H1 (cell line): Measurements from ENCODE around the gene AKAP12. TPM values are rescaled to one million over a fixed set of nuclear protein-coding genes. Genes with fewer than 3 reads are reported as not detected.

Experiments used
- CTCF ChIA-PET: fragments of 300-600 bp; sonication (Branson Sonifier 250); formaldehyde crosslinking; loops from one replicate; lab custom pipeline; 2021; ENCODE audit not compliant: partially characterized antibody; lab: Charles Lee
- POLR2A ChIA-PET: fragments of 300-600 bp; sonication (Branson Sonifier 250); formaldehyde crosslinking; loops from one replicate; lab custom pipeline; 2021; ENCODE audit warnings: inconsistent platforms; ENCODE audit not compliant: partially characterized antibody; lab: Charles Lee
- DNase-seq, 2 experiments: peaks; one replicate each; pipeline versions ENCODE4 v3.0.0 to v3.0.0-alpha.2; 2010 to 2022; ENCODE audit warnings: low spot score in 2 of 2, low read depth in 1 of 2, mixed read lengths in 1 of 2
- FAIRE-seq: peaks from 2 replicates; lab custom pipeline; 2011; peaks lifted over from hg19 to GRCh38; lab: Jason Lieb, UNC
- H2AFZ ChIP-seq: 2 replicates; pipeline ENCODE4 v1.8.1; 2012; ENCODE audit warnings: low read length, inconsistent platforms
- H2AK5ac ChIP-seq: 2 replicates; pipeline ENCODE4 v1.6.1; 2013; ENCODE audit warnings: low read depth, low read length
- H2BK120ac ChIP-seq: replicated peaks from 2 replicates; pipeline ENCODE3; 2013; ENCODE audit warnings: low read depth, low read length, inconsistent platforms
- H2BK12ac ChIP-seq: 2 replicates; pipeline ENCODE4 v1.6.1; 2013; ENCODE audit warnings: low read depth, low read length
- H2BK15ac ChIP-seq: 2 replicates; pipeline ENCODE4 v1.6.1; 2013; ENCODE audit warnings: low read length
- H2BK20ac ChIP-seq: 2 replicates; pipeline ENCODE4 v1.6.1; 2013; ENCODE audit warnings: low read length
- H2BK5ac ChIP-seq: 2 replicates; pipeline ENCODE4 v1.6.1; 2013; ENCODE audit warnings: low read depth, low read length
- H3K14ac ChIP-seq: 2 replicates; pipeline ENCODE4 v1.6.1; 2013; ENCODE audit warnings: inconsistent platforms; ENCODE audit not compliant: insufficient read length
- H3K18ac ChIP-seq: 2 replicates; pipeline ENCODE4 v1.6.1; 2013; ENCODE audit warnings: low read length; ENCODE audit errors: extremely low read depth
- H3K23ac ChIP-seq: 2 replicates; pipeline ENCODE4 v1.6.1; 2013; ENCODE audit warnings: inconsistent platforms; ENCODE audit not compliant: insufficient read length
- H3K23me2 ChIP-seq: 2 replicates; pipeline ENCODE4 v1.6.1; 2013; ENCODE audit warnings: low read depth, low read length
- H3K27ac ChIP-seq: 2 replicates; pipeline ENCODE4 v1.6.1; 2011; ENCODE audit warnings: low read depth, low read length, inconsistent platforms
- H3K27me3 ChIP-seq, 4 experiments: replicated peaks in 1 of 4; 1 replicate in 1 of 4; 2 replicates in 3 of 4; pipeline versions ENCODE4 v1.6.1 to v1.8.1; 2011 to 2013; ENCODE audit warnings: low read length in 3 of 4, mild to moderate bottlenecking in 3 of 4, inconsistent platforms in 2 of 4, mixed read lengths in 2 of 4, moderate library complexity in 1 of 4; ENCODE audit not compliant: control insufficient read depth in 3 of 4, insufficient read depth in 3 of 4; ENCODE audit errors: extremely low read depth in 1 of 4
- H3K36me3 ChIP-seq, 4 experiments: 2 replicates each; pipeline versions ENCODE4 v1.6.1 to v1.8.1; 2011 to 2013; ENCODE audit warnings: mild to moderate bottlenecking in 4 of 4, low read length in 3 of 4, moderate library complexity in 2 of 4, control low read depth in 1 of 4, inconsistent platforms in 1 of 4; ENCODE audit not compliant: insufficient read depth in 4 of 4, control insufficient read depth in 2 of 4
- H3K4ac ChIP-seq: replicated peaks from 2 replicates; pipeline ENCODE3; 2013; ENCODE audit warnings: low read length, low read depth, mixed read lengths, inconsistent platforms; ENCODE audit not compliant: insufficient read length
- H3K4me1 ChIP-seq, 4 experiments: replicated peaks in 1 of 4; 1 replicate in 1 of 4; 2 replicates in 3 of 4; pipeline versions ENCODE4 v1.6.1 to v1.8.1; 2011 to 2013; ENCODE audit warnings: low read length in 3 of 4, inconsistent platforms in 2 of 4, mixed read lengths in 1 of 4; ENCODE audit not compliant: insufficient read depth in 4 of 4, control insufficient read depth in 3 of 4
- H3K4me2 ChIP-seq, 2 experiments: 2 replicates each; pipeline versions ENCODE4 v1.6.1 to v1.8.1; 2011 to 2013; ENCODE audit warnings: low read depth in 2 of 2, low read length in 2 of 2, control low read depth in 1 of 2, inconsistent platforms in 1 of 2, mild to moderate bottlenecking in 1 of 2; ENCODE audit not compliant: insufficient read depth in 1 of 2
- H3K4me3 ChIP-seq, 4 experiments: fragments of 200-600, 300-600 bp in 1 of 4; sonication (generic), shearing (Covaris generic), sonication (Bioruptor Twin) in 1 of 4; 2 replicates each; pipeline versions ENCODE4 v1.5.1 to v1.8.1; 2011 to 2016; ENCODE audit warnings: low read length in 4 of 4, low read depth in 3 of 4, control low read depth in 2 of 4, inconsistent platforms in 2 of 4, mild to moderate bottlenecking in 2 of 4, mixed read lengths in 1 of 4, moderate library complexity in 1 of 4; ENCODE audit not compliant: insufficient read depth in 2 of 4; ENCODE audit errors: extremely low read depth in 1 of 4
- H3K56ac ChIP-seq: replicated peaks from 2 replicates; pipeline ENCODE3; 2013; ENCODE audit warnings: low read depth, mild to moderate bottlenecking, mixed read lengths, low read length, inconsistent platforms; ENCODE audit not compliant: insufficient read length
- H3K79me1 ChIP-seq: 2 replicates; pipeline ENCODE4 v1.6.1; 2013; ENCODE audit warnings: low read depth, low read length, control low read depth
- H3K79me2 ChIP-seq, 2 experiments: 2 replicates each; pipeline versions ENCODE4 v1.6.1 to v1.8.1; 2012 to 2013; ENCODE audit warnings: low read length in 2 of 2, mild to moderate bottlenecking in 2 of 2, inconsistent platforms in 1 of 2; ENCODE audit not compliant: insufficient read depth in 2 of 2, control insufficient read depth in 1 of 2
- H3K9ac ChIP-seq, 4 experiments: replicated peaks in 1 of 4; 1 replicate in 1 of 4; 2 replicates in 3 of 4; pipeline versions ENCODE4 v1.6.1 to v1.8.1; 2011 to 2013; ENCODE audit warnings: low read depth in 3 of 4, low read length in 3 of 4, control low read depth in 2 of 4, mild to moderate bottlenecking in 2 of 4, moderate library complexity in 2 of 4, inconsistent platforms in 1 of 4; ENCODE audit errors: extremely low read depth in 1 of 4
- H3K9me3 ChIP-seq, 2 experiments: 2 replicates each; pipeline versions ENCODE4 v1.6.1 to v1.8.1; 2012 to 2013; ENCODE audit warnings: mild to moderate bottlenecking in 2 of 2, moderate library complexity in 2 of 2, control low read depth in 1 of 2, inconsistent platforms in 1 of 2, low read depth in 1 of 2, low read length in 1 of 2, mixed read lengths in 1 of 2; ENCODE audit not compliant: insufficient read depth in 2 of 2
- H4K20me1 ChIP-seq, 2 experiments: replicated peaks in 1 of 2; 2 replicates each; pipeline versions ENCODE3 to v1.8.1; 2011 to 2013; ENCODE audit warnings: inconsistent platforms in 2 of 2, low read length in 2 of 2, mild to moderate bottlenecking in 1 of 2; ENCODE audit not compliant: insufficient read depth in 2 of 2, control insufficient read depth in 1 of 2
- H4K5ac ChIP-seq: 2 replicates; pipeline ENCODE4 v1.6.1; 2013; ENCODE audit warnings: low read length, low read depth, mixed read lengths, inconsistent platforms; ENCODE audit not compliant: insufficient read length
- H4K8ac ChIP-seq: 2 replicates; pipeline ENCODE4 v1.8.0; 2013; ENCODE audit warnings: mild to moderate bottlenecking, moderate library complexity, low read length, inconsistent platforms; ENCODE audit not compliant: insufficient read depth; ENCODE audit errors: extremely low read depth
- H4K91ac ChIP-seq: replicated peaks from 2 replicates; pipeline ENCODE3; 2013; ENCODE audit warnings: low read length, mixed read lengths, inconsistent platforms; ENCODE audit not compliant: insufficient read length
- BACH1 ChIP-seq: IDR thresholded peaks from 2 replicates; pipeline ENCODE4 v1.6.1; 2012; ENCODE audit warnings: low read length, improper control_type of control experiment
- BRCA1 ChIP-seq: IDR thresholded peaks from 2 replicates; pipeline ENCODE4 v1.6.1; 2012; ENCODE audit warnings: low read depth, low read length, improper control_type of control experiment
- CTCF ChIP-seq, 3 experiments: IDR thresholded peaks; 1 replicate in 2 of 3; 2 replicates in 1 of 3; pipeline versions ENCODE4 v1.5.1 to v1.6.1; 2011; ENCODE audit warnings: low read length in 3 of 3, mild to moderate bottlenecking in 3 of 3, inconsistent platforms in 2 of 3, low read depth in 1 of 3, moderate library complexity in 1 of 3; ENCODE audit not compliant: insufficient read depth in 1 of 3; ENCODE audit errors: control extremely low read depth in 1 of 3
- GTF2F1 ChIP-seq: IDR thresholded peaks from 2 replicates; pipeline ENCODE4 v1.6.1; 2012; ENCODE audit warnings: low read depth, low read length, improper control_type of control experiment, borderline replicate concordance
- HDAC2 ChIP-seq, 2 experiments: fragments of 300-600 bp in 1 of 2; sonication (generic) in 1 of 2; IDR thresholded peaks; 2 replicates each; pipeline ENCODE4 v1.6.1; 2011 to 2012; ENCODE audit warnings: low read depth in 2 of 2, low read length in 2 of 2, mild to moderate bottlenecking in 2 of 2, moderate library complexity in 2 of 2, borderline replicate concordance in 1 of 2, inconsistent platforms in 1 of 2
- RAD21 ChIP-seq, 2 experiments: IDR thresholded peaks in 1 of 2; conservative IDR thresholded peaks in 1 of 2; 2 replicates each; pipeline ENCODE4 v1.6.1; 2011; ENCODE audit warnings: low read depth in 2 of 2, low read length in 2 of 2, improper control_type of control experiment in 1 of 2, inconsistent platforms in 1 of 2, mild to moderate bottlenecking in 1 of 2, moderate library complexity in 1 of 2
- SIN3A ChIP-seq, 2 experiments: IDR thresholded peaks in 1 of 2; conservative IDR thresholded peaks in 1 of 2; 2 replicates each; pipeline ENCODE4 v1.6.1; 2011 to 2012; ENCODE audit warnings: low read length in 2 of 2, improper control_type of control experiment in 1 of 2, low read depth in 1 of 2, mild to moderate bottlenecking in 1 of 2
- TAF7 ChIP-seq: optimal IDR thresholded peaks from 2 replicates; pipeline ENCODE3; 2011; ENCODE audit warnings: low read depth, mild to moderate bottlenecking, inconsistent platforms, low read length, moderate library complexity, borderline replicate concordance
- WGBS, 2 experiments: shearing (Covaris generic) in 1 of 2; methylation state at CpG; one replicate each; pipeline versions ENCODE4 v1.1.6 to v1.1.7; 2013 to 2015; ENCODE audit warnings: low lambda C conversion rate in 2 of 2, mixed read lengths in 2 of 2, inconsistent platforms in 1 of 2, low coverage in 1 of 2, missing lambda C conversion rate in 1 of 2; ENCODE audit not compliant: insufficient replicate concordance in 2 of 2, insufficient coverage in 1 of 2, insufficient read length in 1 of 2; ENCODE audit errors: extremely low coverage in 1 of 2, missing lambda C conversion rate in 1 of 2; 5-methylcytosine and 5-hydroxymethylcytosine counted together
- polyA plus RNA-seq, 7 experiments: library from polyadenylated mRNA; depleted of rRNA in 3 of 7; stranded (reverse) in 5 of 7; unstranded in 2 of 7; fragments of >200 nt in 5 of 7; fragments of 200-250 nt in 2 of 7; gene quantifications; 1 replicate in 5 of 7; 2 replicates in 1 of 7; 4 replicates in 1 of 7; pipeline versions ENCODE4 v1.2.1 to v1.2.3, GENCODE V29; 2011 to 2013; ENCODE audit warnings: missing spikeins in 2 of 7, mixed read lengths in 2 of 7
- total RNA-seq: library from RNA; stranded (reverse); fragmentation: NEBNext Ultra II Directional; extraction: Animal tissue kit (Norgen Biotek cat#: 25700); gene quantifications from 2 replicates; pipeline ENCODE4 v1.2.1, GENCODE V29; 2021
- TF ChIP-seq, protein P1 (sequence below): IDR thresholded peaks from 2 replicates; pipeline ENCODE4 v1.6.1; 2012; ENCODE audit warnings: inconsistent platforms

Gene AKAP12
- total and polyA plus RNA-seq, 2 of the 8 experiments (the other 6 are each of a cell fraction or from before 2014, with no cell fraction given) = 14.6 to 79.2 TPM

DNA sequence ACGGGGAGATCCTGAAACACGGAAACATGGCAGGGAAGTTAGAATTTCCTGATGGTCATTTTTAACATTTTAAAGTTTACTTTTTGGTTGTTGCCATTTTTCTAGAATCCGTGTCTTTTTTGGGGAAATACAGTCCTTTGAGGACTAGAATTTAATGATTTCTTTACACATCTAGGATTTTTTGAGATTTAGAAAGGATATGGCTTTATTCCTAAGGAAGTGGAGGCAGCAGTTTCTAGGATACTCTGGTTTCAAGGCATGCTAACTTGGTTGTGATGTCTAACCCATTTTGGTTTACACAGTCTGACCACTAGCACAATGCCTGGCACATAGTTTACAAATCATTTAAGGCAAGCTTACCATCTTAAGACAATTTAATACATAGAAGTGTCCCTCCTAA is 152.7 kb downstream of the AKAP12 start:
- no peak overlapping the region for H3K23ac ChIP-seq
- no peak overlapping the region for H3K14ac ChIP-seq
- H3K56ac ChIP-seq = no peak overlapping the region
- peak overlapping the region; percentile 88 to 90 for H3K4me2 ChIP-seq
- H3K4me1 ChIP-seq = peaks cover 0 to 9% (median 4%) of the 10 kb centered on the region in 4 experiments; a peak in 3 of 7 replicates
- DNase-seq (no peak), FAIRE-seq (no peak)
- peaks cover 0 to 6% (median 0%) of the 10 kb centered on the region in 4 experiments; a peak in 4 of 8 replicates for H3K36me3 ChIP-seq
- H2BK12ac ChIP-seq = no peak overlapping the region
- peaks cover 6 to 13% of the 10 kb centered on the region in 2 experiments for H4K20me1 ChIP-seq
- no peak overlapping the region for H2AFZ ChIP-seq
- no peak overlapping the region for H3K4ac ChIP-seq
- H3K9me3 ChIP-seq = no peaks in the 10 kb centered on the region
- peak overlapping the region; percentile 43 to 91 (median 85) for H3K4me3 ChIP-seq
- H4K91ac ChIP-seq = no peak overlapping the region
- H4K8ac ChIP-seq = no peak overlapping the region
- H2BK15ac ChIP-seq = no peak overlapping the region
- H3K18ac ChIP-seq = no peak overlapping the region
- no peak overlapping the region for H2AK5ac ChIP-seq
- peak overlapping the region; percentile 75 for H3K27ac ChIP-seq
- H3K27me3 ChIP-seq = no peaks in the 10 kb centered on the region
- peak overlapping the region; percentile 48 for H4K5ac ChIP-seq
- H2BK5ac ChIP-seq = no peak overlapping the region
- 0% methylated on average over 3 of the region's 3 CpGs; no CpG with 5 or more reads in 1 of the 2 experiments for WGBS, 2 experiments
- H3K23me2 ChIP-seq = peaks cover 8% of the 10 kb centered on the region
- no peaks in the 10 kb centered on the region for H3K79me1 ChIP-seq
- H3K9ac ChIP-seq = peak overlapping the region; percentile 25 to 90 (median 70); a peak in 6 of 7 replicates
- no peak overlapping the region for H2BK20ac ChIP-seq
- peaks cover 37 to 73% of the 10 kb centered on the region in 2 experiments for H3K79me2 ChIP-seq
- POLR2A ChIA-PET = interaction anchor here (5.9 kb wide), 1 partner anchor 13 kb away, joined by 60 read pairs; no protein-coding TSS in a partner anchor
- no peak overlapping the region for H2BK120ac ChIP-seq
- CTCF ChIA-PET = interaction anchor here (1.5 kb wide), 1 partner anchor 13 kb away, joined by 7 read pairs; no protein-coding TSS in a partner anchor
- TF ChIP-seq CTCF (IDR thresholded peaks at IDR 0.05; ENCODE audit: control extremely low read depth in 1 of 3, insufficient read depth in 1 of 3, low read depth in 1 of 3, low read length in 3 of 3) = no peak
- no peak for TF ChIP-seq GTF2F1
- no peak for TF ChIP-seq BRCA1
- TF ChIP-seq TAF7 = no peak
- no peak for TF ChIP-seq HDAC2 (IDR thresholded peaks at IDR 0.05; ENCODE audit: borderline replicate concordance in 1 of 2, low read depth in 2 of 2, low read length in 2 of 2)
- no peak for TF ChIP-seq BACH1
- TF ChIP-seq RAD21 (IDR thresholded peaks at IDR 0.05 in 1 of 2, conservative IDR thresholded peaks at IDR 0.05 in 1 of 2; ENCODE audit: low read depth in 2 of 2, low read length in 2 of 2) = no peak
- TF ChIP-seq, protein P1, sequence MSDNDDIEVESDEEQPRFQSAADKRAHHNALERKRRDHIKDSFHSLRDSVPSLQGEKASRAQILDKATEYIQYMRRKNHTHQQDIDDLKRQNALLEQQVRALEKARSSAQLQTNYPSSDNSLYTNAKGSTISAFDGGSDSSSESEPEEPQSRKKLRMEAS = no peak
- TF ChIP-seq SIN3A (conservative IDR thresholded peaks at IDR 0.05 in 1 of 2, IDR thresholded peaks at IDR 0.05 in 1 of 2; ENCODE audit: low read depth in 1 of 2, low read length in 2 of 2) = no peak
